Esophagus (tissue), 2 donors: ENCODE results near the gene HCST. TPM values are rescaled to one million over a fixed set of nuclear protein-coding genes. Genes with fewer than 3 reads are reported as not detected.
"Not testable (repeated sequence)": the region's sequence is repeated elsewhere in the genome, so short reads cannot be mapped to it uniquely, and the experiment has no call there.

Experiments
- H3K27ac ChIP-seq, 2 donors: one replicate each; pipeline ENCODE4 v1.5.1; 2013; ENCODE audit warnings: low read depth in 2 of 2, mild to moderate bottlenecking in 2 of 2, inconsistent platforms in 1 of 2, low read length in 1 of 2, moderate library complexity in 1 of 2
- H3K27me3 ChIP-seq, 2 donors: one replicate each; pipeline ENCODE4 v1.6.1; 2013; ENCODE audit warnings: low read length in 2 of 2, control low read depth in 1 of 2, mild to moderate bottlenecking in 1 of 2; ENCODE audit not compliant: insufficient read depth in 2 of 2, control insufficient read depth in 1 of 2
- H3K36me3 ChIP-seq, 2 donors: one replicate each; pipeline ENCODE4 v1.6.1; 2013; ENCODE audit warnings: low read length in 1 of 2; ENCODE audit not compliant: control insufficient read depth in 2 of 2, insufficient read depth in 2 of 2
- H3K4me1 ChIP-seq, 2 donors: one replicate each; pipeline ENCODE4 v1.6.1; 2013; ENCODE audit warnings: low read length in 1 of 2; ENCODE audit not compliant: control insufficient read depth in 2 of 2, insufficient read depth in 2 of 2
- H3K4me3 ChIP-seq, 2 donors: one replicate each; pipeline ENCODE4 v1.5.1; 2013; ENCODE audit warnings: low read length in 2 of 2, mild to moderate bottlenecking in 2 of 2, low read depth in 1 of 2, moderate library complexity in 1 of 2
- H3K9me3 ChIP-seq, 2 donors: one replicate each; pipeline ENCODE4 v1.6.1; 2013; ENCODE audit warnings: mild to moderate bottlenecking in 2 of 2, low read depth in 1 of 2, low read length in 1 of 2, moderate library complexity in 1 of 2; ENCODE audit not compliant: control insufficient read depth in 2 of 2, insufficient read depth in 1 of 2
- WGBS, 2 donors: extraction: QIAGEN DNeasy Blood & Tissue Kit; methylation state at CpG; one replicate each; pipeline ENCODE4 v1.1.7; 2013; 5-methylcytosine and 5-hydroxymethylcytosine counted together
- polyA plus RNA-seq, 2 donors: library from polyadenylated mRNA; stranded (reverse); fragments of 200-250 nt; gene quantifications; one replicate each; pipeline ENCODE4 v1.2.3, GENCODE V29; 2013
- donor health status: healthy with polysubstance abuse.
- donor health status: Bipolar disorder and iron deficiency.

The HCST gene
- polyA plus RNA-seq, 2 donors, result 6.2 to 6.7 TPM

DNA sequence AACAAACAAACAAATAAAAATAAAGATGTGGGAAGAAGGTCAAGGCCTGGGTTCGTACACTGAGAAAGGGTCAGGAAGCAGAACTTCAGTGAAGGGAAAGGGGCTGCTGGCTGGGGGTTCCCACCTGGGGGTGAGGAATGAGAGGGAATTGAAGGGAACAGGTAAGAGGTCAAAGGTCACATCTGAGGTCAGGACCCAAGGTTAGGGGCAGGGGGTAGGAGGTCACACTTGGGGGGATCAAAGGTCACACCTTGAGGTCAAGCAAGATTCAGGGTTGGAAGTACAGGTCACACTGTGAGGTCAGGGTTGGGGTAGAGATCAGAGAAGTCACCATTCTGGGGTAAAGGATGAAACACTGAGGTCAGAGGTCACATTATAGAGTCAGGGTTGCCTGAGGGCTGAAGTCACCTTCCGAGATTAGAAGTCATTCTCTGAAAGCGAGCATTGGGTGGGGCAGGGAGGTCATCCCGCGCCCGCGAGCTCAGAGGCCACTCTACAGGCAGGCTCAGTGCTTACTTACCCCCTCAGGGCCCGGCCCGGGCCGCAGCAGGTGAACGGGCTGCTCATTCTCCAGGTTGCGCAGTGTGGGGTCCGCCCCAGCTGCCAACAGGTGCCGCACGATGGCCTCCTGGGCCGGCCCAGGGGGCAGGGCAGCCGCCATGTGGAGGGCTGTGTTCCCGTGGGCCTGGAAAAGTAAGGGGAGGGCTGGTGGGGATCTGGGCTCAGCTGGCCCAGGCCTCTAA is 12.8 kb upstream of the HCST start:
- WGBS, 2 donors, result 92 to 94% methylated on average over 18 of the region's 18 CpGs

GRCh38 chr19:35890113-35890650 is 12.1 kb upstream of the HCST start:
- Histone ChIP-seq H3K27me3 (no peaks in the 10 kb centered on the region), H3K4me3 (no peak overlapping the region), H3K36me3 (peaks cover 18 to 28% of the 10 kb centered on the region in 2 donors), H3K27ac (no peak overlapping the region), H3K4me1 (no peaks in the 10 kb centered on the region), H3K9me3 (no peaks in the 10 kb centered on the region)
- 93 to 96% methylated on average over 13 of the region's 13 CpGs for WGBS, 2 donors

More for the DNA sequence above, 12.8 kb upstream of the HCST start:
- Histone ChIP-seq H3K36me3 (peaks cover 18 to 28% of the 10 kb centered on the region in 2 donors), H3K4me1 (no peaks in the 10 kb centered on the region), H3K27ac (no peak overlapping the region), H3K27me3 (no peaks in the 10 kb centered on the region), H3K4me3 (no peak overlapping the region), H3K9me3 (no peaks in the 10 kb centered on the region)

DNA sequence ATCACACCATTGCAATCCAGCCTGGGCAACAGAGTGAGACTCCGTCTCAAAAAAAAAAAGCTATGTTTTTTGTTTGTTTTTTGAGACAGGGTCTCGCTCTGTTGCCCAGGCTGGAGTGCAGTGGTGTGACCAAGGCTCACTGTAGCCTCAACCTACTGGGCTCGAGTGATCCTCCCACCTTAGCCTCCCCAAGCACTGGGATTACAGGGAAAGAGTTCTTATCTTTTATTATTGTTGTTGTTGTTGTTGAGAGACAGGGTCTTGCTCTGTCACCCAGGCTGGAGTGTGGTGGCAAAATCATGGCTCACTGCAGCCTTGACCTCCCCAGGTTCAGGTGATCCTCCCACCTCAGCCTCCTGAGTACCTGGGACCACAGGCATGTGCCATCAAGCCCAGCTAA is 10.5 kb upstream of the HCST start:
- H3K4me1 ChIP-seq, H3K27me3 ChIP-seq, H3K4me3 ChIP-seq, H3K27ac ChIP-seq, H3K9me3 ChIP-seq: not testable (repeated sequence)
- WGBS, 2 donors, result 95 to 96% methylated on average over 3 of the region's 3 CpGs
- H3K36me3 ChIP-seq, result peaks cover 18 to 39% of the 10 kb centered on the region in 2 donors

DNA sequence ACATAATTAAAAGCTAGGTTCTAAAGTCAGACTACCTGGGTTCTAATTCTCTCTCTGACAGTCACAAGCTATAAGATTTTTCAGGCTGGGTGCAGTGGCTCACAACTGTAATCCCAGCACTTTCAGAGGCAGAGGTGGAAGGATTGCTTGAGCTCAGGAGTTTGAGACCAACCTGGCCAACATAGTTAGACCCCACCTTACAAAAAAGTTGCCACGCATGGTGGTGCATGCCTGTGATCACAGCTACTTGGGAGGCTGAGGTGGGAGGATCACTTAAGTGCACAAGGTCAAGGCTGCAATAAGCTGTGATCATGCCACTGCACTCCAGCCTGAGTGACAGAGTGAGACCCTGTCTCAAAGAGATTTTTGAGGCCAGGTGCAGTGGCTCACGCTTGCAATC is 8.0 kb upstream of the HCST start:
- Histone ChIP-seq H3K27ac (no peak overlapping the region), H3K27me3 (no peaks in the 10 kb centered on the region), H3K4me3 (no peak overlapping the region), H3K36me3 (peaks cover 11 to 26% of the 10 kb centered on the region in 2 donors), H3K9me3 (no peaks in the 10 kb centered on the region), H3K4me1 (peaks cover 0 to 4% of the 10 kb centered on the region in 2 donors)
- WGBS, 2 donors, result 92 to 96% methylated on average over 2 of the region's 2 CpGs

- Histone ChIP-seq H3K4me3 (no peak overlapping the region), H3K4me1 (peaks cover 0 to 4% of the 10 kb centered on the region in 2 donors), H3K27ac (no peak overlapping the region), H3K9me3 (no peaks in the 10 kb centered on the region), H3K27me3 (no peaks in the 10 kb centered on the region), H3K36me3 (peaks cover 0 to 15% of the 10 kb centered on the region in 2 donors)
- 91 to 92% methylated on average over 20 to 21 of the region's 21 CpGs for WGBS, 2 donors
Observed at GRCh38 chr19:35895911-35896642, 6.3 kb upstream of the HCST start.

- Histone ChIP-seq H3K9me3 (no peaks in the 10 kb centered on the region), H3K36me3 (peaks cover 0 to 15% of the 10 kb centered on the region in 2 donors), H3K4me1 (peaks cover 0 to 4% of the 10 kb centered on the region in 2 donors), H3K4me3 (no peak overlapping the region), H3K27ac (no peak overlapping the region), H3K27me3 (no peaks in the 10 kb centered on the region)
- WGBS, 2 donors, result 95% methylated on average over 13 of the region's 13 CpGs
Observed at GRCh38 chr19:35896643-35897040, 5.7 kb upstream of the HCST start.

DNA sequence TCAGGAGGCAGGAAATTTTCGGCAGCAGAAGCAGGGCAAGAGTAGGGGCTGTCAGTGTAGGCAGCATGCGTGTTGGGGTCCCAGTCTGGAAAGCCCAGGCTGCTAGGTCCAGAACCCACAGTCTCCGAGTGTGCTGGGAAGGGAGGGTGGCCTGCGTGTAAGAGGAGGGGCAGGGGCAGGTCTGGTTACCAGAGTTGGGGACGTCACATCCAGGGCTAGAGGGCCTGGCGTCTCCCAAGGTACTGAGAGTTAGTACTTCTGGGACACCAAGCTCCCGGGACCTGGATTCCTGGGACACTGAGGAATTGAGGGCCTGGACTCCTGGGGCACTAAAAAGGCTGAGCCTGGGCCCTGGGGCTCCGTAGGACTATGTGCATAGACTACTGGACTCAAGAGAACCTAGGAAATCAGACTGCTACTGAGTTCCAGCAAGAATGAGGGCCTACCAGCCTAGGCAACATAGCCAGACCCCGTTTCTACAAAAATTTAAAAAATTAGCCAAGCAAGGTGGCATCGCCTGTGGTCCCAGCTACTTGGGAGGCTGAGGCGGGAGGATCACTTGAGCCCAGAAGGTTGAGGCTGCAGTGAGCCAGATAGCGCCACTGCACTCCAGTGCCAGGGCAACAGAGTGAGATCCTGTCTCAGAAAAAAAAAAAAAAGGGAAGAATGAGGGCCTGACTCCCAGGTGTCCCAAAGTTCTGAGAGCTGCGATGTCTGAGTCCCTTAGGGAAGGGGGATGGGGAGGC is 4.5 kb upstream of the HCST start:
- Histone ChIP-seq H3K4me3 (peak overlapping the region; percentile 54 to 61), H3K27ac (peak overlapping the region; percentile 74 to 82), H3K4me1 (peaks cover 0 to 4% of the 10 kb centered on the region in 2 donors), H3K36me3 (peaks cover 0 to 15% of the 10 kb centered on the region in 2 donors), H3K9me3 (no peaks in the 10 kb centered on the region), H3K27me3 (no peaks in the 10 kb centered on the region)
- 89% methylated on average over 13 of the region's 13 CpGs for WGBS, 2 donors

DNA sequence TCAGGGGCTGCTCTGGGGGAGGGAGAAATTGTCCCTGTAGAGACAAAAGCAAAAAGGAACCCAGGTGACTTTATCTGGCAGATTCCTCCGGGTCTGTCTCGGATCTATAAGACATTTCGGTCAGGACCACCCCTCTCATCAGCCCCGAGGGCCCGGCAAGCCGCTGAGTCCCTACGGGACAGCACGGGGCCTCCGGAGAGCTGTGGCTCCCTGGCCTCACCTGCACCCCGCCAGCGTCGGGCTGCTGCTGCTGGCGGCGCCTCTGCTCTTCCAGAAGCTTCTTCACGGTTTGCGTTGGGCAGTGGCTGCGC is 3.9 kb upstream of the HCST start:
- Histone ChIP-seq H3K4me1 (peaks cover 0 to 4% of the 10 kb centered on the region in 2 donors), H3K27ac (peak overlapping the region; percentile 74 to 82), H3K9me3 (no peaks in the 10 kb centered on the region), H3K4me3 (peak overlapping the region; percentile 54 to 61), H3K27me3 (no peaks in the 10 kb centered on the region), H3K36me3 (peaks cover 0 to 15% of the 10 kb centered on the region in 2 donors)
- 5 to 6% methylated on average over 17 of the region's 17 CpGs for WGBS, 2 donors

DNA sequence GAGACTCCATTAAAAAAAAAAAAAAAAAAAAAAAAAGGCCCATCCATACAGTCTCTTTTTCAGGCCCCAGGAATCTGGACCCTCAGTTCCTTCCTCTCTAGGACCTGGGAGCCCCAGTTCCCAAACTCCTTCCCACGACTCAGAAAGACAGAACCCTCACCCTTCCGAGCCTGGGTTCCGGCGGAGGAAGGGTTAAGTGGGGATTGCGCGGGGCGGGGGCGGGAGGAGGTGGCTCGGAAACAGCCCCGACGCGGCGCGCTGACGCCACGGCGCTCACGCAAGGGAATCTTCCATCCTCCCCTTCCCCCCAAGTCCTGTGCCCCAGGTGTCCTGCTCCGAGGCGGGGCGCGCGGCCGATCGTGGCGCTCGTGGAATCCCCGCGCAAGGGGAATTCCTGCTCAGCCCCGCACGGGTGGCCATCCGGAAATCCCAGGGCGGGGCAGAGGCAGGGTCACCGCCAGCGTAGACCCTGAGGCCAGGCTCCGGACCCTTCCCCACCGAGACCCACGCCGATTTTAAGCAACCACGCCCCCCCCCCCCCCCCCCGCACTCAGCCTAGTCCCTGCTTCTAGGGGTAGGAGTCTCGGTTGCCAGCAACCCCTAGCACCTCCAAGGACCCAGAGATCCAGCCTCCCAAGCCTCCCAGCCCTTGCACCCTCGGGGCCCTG is 2.6 kb upstream of the HCST start:
- no peaks in the 10 kb centered on the region for H3K27me3 ChIP-seq
- H3K9me3 ChIP-seq, result no peaks in the 10 kb centered on the region
- 0 to 1% methylated on average over 29 to 41 of the region's 43 CpGs for WGBS, 2 donors
- H3K36me3 ChIP-seq, result peaks cover 0 to 15% of the 10 kb centered on the region in 2 donors
- peak overlapping the region; percentile 54 to 61 for H3K4me3 ChIP-seq
- peak overlapping the region; percentile 74 to 82 for H3K27ac ChIP-seq
- H3K4me1 ChIP-seq, result peaks cover 0 to 4% of the 10 kb centered on the region in 2 donors
